OCI-LY7 (cell line): ENCODE results near the gene RNF213.

Source experiments
- EZH2phosphoT487 ChIP-seq: fragments of 200-600 bp; sonication (generic); IDR thresholded peaks from 2 replicates; pipeline ENCODE4 v1.6.1; 2018; ENCODE audit warnings: low read depth, borderline replicate concordance, mild to moderate bottlenecking, mixed run types, antibody characterized with exemption, low read length, moderate library complexity, mixed read lengths
- TF ChIP-seq, protein P1 (sequence below): fragments of 200-600 bp; sonication (generic); conservative IDR thresholded peaks from 2 replicates; pipeline ENCODE4 v1.5.1; 2014; ENCODE audit warnings: mild to moderate bottlenecking, antibody characterized with exemption, low read length, moderate library complexity, mixed read lengths

DNA sequence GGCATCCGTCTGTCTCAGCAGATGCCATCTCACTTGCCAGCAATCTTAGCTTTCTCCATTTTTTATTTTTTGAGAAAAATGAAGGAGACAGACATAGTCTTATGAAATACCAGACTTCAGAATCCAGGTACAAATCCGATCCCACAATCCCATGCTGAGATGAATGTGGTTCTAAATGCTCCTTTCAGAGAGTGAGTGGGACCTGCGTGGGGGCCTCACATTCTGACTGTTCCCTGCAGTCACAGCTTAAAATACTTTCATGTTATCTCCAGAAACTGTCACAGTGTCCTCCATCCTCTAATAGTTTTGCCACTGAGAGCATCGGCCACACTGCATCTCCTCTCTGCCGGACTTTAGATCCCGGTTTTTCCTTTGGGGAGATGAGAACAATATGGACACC is 119.4 kb downstream of the RNF213 start:
- TF ChIP-seq, protein P1, sequence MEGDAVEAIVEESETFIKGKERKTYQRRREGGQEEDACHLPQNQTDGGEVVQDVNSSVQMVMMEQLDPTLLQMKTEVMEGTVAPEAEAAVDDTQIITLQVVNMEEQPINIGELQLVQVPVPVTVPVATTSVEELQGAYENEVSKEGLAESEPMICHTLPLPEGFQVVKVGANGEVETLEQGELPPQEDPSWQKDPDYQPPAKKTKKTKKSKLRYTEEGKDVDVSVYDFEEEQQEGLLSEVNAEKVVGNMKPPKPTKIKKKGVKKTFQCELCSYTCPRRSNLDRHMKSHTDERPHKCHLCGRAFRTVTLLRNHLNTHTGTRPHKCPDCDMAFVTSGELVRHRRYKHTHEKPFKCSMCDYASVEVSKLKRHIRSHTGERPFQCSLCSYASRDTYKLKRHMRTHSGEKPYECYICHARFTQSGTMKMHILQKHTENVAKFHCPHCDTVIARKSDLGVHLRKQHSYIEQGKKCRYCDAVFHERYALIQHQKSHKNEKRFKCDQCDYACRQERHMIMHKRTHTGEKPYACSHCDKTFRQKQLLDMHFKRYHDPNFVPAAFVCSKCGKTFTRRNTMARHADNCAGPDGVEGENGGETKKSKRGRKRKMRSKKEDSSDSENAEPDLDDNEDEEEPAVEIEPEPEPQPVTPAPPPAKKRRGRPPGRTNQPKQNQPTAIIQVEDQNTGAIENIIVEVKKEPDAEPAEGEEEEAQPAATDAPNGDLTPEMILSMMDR = no peak
- no peak for TF ChIP-seq EZH2phosphoT487
